ENCODE data around the gene VPS33B.

VPS33B gene

GRCh38 chr15:90998737-90999136, 23.7 kb downstream of the VPS33B start:
- Histone ChIP-seq H3K36me3 (ENCODE audit: control insufficient read depth in 2 of 2, insufficient read depth in 1 of 2, low read length in 2 of 2) (peaks cover 52 to 62% of the 10 kb centered on the region in 2 experiments), H3K4me3 (ENCODE audit: low read depth, low read length) (no peak overlapping the region), H3K27ac (ENCODE audit: extremely low read depth, low read depth, low read length) (no peak overlapping the region), H3K4me1 (ENCODE audit: control insufficient read depth, insufficient read depth, low read length) (no peaks in the 10 kb centered on the region), H3K9me3 (ENCODE audit: control insufficient read depth, insufficient read depth, low read depth, low read length) (no peaks in the 10 kb centered on the region)
- ChIA-PET POLR2A (interaction anchor here (1.4 kb wide), 1 partner anchor 67 kb away, joined by 3 read pairs; the partner anchor contains the start of gene HDDC3), CTCF (no interaction called here)
- TF ChIP-seq ZNF2 (tag by site-specific recombination; IDR thresholded peaks at IDR 0.05) (no peak), ZNF404 (tag by site-specific recombination; IDR thresholded peaks at IDR 0.05) (no peak), GLIS1 (tag by site-specific recombination; IDR thresholded peaks at IDR 0.05) (no peak), ZNF292 (tag by site-specific recombination; IDR thresholded peaks at IDR 0.05; ENCODE audit: borderline replicate concordance, low read depth) (no peak), ZNF354C (tag by site-specific recombination; IDR thresholded peaks at IDR 0.05; ENCODE audit: borderline replicate concordance, low read depth) (no peak), ZNF341 (tag by site-specific recombination; IDR thresholded peaks at IDR 0.05; ENCODE audit: low read depth) (no peak), SP2 (tag by site-specific recombination; IDR thresholded peaks at IDR 0.05) (no peak), ZNF518A (tag by site-specific recombination; conservative IDR thresholded peaks at IDR 0.05; ENCODE audit: low read depth) (no peak), BCL6B (tag by site-specific recombination; IDR thresholded peaks at IDR 0.05) (no peak), ZNF639 (tag by site-specific recombination; IDR thresholded peaks at IDR 0.05) (no peak), ZNF843 (tag by site-specific recombination; IDR thresholded peaks at IDR 0.05) (no peak), ZFP3 (tag by site-specific recombination; IDR thresholded peaks at IDR 0.05; ENCODE audit: low read depth) (no peak), ZNF26 (tag by site-specific recombination; IDR thresholded peaks at IDR 0.05) (no peak), ZNF621 (tag by site-specific recombination; IDR thresholded peaks at IDR 0.05) (no peak), ZFHX2 (tag by site-specific recombination; conservative IDR thresholded peaks at IDR 0.05) (no peak), ZNF146 (tag by site-specific recombination; IDR thresholded peaks at IDR 0.05) (no peak), ZNF610 (tag by site-specific recombination; IDR thresholded peaks at IDR 0.05; ENCODE audit: borderline replicate concordance) (no peak), ZBTB26 (tag by site-specific recombination; optimal IDR thresholded peaks at IDR 0.05) (no peak)
